GM21786 (cell line): ENCODE measurements around the gene LBR.

Experiments
- ATAC-seq: cut with Tn5 transposase; IDR thresholded peaks from one replicate; pipeline ENCODE4 v1.9.1; 2021; ENCODE audit not compliant: unreplicated experiment

Gene LBR

DNA sequence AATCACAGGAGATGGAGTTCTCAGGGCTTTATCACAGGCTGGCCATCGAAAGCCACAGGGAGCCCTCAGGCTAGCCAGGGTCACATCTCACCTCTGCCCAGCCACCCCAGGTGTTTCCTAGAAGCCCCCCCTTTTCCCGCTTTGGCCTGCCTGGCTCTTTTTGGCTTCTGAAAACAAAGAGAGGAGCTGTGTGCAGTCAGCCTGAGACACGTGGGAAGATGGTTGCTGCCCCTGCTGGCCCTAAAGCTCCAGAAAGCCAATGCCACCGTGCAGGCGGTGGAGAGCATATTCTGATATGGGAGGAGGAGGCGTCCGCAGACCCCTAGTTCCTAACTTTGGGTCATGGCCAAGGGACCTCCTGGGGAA, 18.7 kb upstream of the LBR start:
- no peak for ATAC-seq

DNA sequence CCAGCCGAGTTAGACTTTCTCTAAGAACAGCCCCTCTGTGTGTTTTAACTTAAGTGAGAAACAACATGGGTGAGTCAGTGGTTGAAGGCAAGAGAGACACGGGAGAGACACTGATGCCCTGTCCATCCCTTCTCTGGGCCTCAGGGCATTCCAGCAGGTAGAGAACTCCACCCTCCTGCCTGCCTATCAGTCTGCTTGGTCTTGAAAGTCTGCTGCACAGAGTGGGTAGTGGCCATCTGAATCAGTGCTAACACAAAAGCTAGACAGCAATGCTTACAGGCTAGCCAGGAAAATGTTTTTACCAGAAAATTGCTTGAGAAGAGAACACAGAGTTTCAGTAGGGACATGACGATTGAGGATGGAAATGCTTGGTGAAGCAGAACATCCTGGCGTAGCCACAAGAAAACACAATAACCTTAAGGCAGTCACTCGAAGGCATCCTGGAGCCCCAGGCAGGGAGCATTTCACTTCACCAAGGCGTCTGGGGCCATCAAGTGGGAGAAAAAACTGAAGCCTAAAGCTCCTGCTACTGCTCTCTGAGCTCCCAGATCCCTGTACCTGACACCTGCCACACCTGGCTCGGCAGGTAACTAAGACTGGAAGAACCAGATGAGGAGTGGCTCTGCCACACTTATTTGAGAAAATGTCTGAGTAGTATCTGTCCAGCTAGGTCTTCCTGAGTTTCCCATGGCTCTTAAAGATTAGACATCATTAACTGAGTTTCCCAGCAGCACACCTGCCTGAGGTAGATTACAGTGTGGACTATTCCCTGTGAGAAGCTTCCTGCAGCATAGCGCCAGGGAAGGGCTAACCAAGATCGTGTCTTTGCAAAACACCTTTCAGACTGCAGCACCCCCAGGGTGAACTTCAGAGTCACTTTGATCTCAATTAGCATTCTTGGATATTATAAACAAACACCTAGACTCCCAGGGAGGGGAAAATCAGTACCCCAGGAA, 18.1 kb upstream of the LBR start:
- no peak for ATAC-seq

DNA sequence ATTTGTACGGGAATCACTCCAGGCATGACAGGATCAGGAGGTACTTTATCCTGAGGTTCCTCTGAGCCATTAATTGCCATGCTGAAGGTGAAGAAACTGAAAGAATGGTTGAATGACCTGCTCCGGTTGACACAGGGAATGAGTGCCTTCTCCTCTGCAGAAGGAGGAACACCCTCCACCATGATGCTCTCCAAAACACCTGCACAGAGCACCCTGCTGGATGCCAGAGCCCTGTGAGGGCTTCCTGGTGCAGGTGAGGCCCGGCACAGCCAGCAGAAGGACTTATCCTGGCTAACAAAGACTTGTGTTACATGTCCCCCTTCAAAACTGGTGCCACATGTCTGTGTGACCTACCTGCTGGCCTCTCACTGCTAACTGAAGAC, 14.3 kb upstream of the LBR start:
- ATAC-seq = no peak

DNA sequence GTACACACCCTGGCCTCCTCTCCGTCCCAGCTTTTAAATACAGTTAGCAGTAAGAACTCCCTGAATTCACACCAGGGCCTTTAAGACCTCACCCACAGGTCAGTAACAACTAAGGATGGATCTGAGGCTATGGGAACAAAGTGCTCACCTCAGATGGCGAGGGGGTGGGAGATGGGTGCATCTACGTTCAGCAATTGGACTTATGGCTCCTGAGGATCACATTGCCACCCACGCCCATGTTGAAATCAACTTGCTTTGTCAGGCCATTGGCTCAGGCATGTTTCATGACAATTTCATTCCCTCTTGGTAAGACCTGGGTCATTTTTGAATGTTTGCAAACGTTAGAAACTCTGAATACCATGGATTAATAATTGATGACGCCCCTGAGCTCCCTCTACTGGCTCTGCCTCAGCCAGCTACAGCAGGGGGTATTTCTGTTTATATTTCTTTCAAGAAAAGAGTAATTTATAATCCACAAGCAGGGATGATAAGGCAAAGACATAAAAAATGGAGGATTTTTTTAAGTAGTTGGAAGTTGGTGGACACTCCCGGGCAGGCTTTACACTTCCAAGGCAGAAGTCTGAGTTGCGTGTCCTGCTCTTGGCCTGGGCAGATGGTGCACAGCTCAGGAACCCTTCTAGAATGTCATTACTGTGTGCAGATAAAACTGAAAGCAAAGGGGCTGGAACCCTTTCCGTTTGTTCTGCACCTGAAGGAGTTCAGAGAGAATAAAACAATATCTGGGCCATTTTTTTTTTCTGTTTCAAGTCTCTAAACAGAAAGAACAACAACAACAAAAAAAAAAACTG, 13.7 kb upstream of the LBR start:
- peak; percentile 48 for ATAC-seq

DNA sequence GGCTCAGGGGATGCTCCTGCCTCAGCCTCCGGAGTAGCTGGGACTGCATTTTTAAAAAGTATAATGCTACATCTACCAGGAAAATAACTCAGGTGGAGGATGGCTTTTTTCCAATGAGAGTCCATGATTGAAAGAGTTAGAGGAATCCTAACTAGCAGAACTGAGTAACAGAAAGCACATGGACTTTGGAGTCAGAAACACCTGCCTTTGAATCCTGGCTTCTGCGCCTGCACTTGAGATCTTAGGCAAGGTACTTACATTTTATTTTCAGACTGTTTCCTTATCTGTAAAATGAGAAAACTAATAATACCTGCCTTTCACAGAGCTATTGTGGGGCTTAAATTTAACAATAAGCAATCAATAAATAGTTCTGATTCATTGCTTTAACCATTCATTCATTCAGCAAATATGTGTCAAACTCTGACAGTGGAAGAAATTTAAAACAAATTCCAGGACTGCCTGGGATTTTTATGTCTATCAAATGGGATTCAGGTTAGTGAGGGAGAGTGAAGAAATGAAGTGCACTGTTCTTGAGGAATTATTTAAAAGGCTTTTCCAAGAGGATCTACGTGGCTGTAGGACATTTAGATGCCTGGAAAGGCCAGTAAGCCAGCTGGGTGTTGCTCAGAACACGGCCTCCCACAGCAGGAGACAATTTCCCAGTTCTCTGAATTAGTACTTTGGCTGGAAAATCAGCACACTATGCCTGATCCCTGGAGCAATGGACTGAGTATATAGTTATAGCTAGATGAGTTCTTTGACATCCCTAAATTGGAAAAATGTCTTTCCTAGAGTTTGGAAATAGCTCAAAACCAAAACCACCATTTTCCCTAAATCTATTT, 12.8 kb upstream of the LBR start:
- no peak for ATAC-seq

DNA sequence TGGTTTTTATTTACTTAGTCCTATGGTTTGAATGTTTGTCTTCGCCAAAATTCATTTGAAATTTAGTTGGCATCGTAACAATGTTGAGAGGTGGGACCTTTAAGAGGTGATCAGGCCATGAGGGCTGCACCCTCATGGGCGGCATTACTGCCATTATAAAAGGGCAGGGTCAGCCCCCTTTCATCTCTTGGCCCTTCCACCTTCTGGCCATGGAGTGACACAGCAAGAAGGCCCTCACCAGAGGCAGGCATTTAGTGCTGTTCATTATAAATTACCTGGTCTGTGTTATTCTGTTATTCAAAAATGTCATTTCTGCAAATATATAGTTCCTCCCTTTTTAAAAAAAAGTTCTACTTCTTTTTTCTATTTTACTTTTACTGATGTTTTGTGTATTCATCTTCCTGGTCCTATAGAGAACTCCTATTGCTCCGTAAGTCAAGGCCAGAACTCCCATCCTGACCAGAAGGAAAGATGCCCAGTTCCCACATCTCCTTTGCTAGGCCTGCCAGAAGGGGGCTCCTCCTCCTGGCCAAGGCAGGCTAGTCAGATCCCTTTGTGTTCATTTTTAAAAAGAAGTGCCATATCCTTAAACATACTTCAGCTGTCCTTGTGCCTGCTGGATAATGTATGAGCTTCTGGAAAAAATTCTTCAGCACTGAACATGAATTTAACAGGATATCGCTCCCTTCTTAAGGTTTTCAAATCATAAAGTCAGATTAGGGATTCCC, 10.0 kb upstream of the LBR start:
- ATAC-seq = no peak

DNA sequence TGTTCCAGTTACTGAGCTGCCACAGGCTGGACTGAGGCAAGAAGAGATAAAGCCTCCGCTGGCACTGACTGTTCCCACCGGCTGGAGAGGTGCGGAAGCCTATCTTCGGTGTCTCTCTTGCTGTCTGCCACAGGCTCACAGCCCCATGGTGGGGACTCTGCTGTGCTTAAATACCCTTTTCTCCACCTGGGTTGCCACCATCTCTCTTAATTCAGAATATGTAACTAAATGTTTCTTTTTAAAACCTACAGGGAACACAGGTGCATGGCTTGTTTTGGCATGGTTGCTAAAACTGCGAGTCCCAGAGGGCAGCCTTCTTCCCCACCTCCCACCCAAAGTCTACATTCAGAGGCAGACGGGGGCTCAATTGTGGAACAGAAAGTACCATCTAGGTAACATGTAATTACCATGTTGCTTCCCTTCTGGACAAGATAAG, 8.1 kb upstream of the LBR start:
- ATAC-seq = peak; percentile 73

DNA sequence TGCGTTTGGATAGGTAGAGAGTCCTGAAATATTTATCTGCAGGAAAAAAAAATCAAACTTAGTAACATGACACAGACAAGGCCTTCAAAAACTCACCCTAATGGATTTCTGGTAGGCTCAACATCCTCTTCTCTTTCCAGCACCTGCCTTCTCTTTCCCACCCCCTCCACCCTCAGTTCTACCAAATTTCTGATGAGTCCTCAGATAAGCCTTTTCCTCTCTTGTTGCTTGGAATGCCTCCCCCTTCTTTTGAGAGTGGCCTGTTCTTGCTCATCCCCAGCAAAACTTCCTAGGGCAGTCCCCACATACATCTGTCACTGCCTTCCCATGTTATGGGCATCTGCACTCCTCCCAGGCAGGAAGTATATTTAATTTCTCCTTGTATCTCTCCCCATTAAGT, 7.6 kb upstream of the LBR start:
- no peak for ATAC-seq

DNA sequence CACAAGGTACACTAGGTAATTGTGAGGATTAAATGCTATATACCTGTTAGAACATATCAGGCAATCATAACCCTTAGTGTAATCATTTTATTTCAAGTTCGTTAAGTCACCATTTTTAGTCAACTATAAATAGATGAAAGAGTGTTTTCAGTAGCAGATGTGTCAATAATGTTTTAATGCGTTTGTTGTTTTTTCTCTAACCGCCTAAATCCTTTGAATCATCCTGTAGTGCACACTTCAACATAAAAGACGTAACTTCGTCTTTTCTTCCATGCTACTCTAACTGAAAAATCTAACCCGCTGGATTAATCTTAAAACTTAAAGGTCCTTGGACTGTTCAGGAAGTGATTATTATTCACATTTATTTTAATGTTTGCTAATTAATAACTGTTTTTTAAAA, 7.2 kb upstream of the LBR start:
- ATAC-seq = no peak

DNA sequence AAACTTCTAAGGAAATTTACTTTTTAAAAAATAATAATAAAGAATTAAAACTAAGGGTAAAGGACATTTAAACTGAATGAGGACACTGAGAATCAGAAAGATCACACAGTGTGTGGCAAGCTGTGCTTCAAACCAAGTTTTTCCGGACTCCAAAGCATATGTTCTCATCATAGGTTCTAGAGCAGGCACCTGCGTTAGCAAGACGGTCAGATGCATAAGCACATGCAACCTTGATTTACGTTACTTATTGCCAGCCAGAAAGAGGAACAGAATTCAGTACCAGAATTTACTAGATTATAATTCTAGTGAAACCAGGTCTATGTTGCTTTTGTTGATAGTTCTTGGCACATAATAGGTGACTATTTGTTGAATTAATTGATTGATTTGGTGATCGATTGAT, 6.2 kb upstream of the LBR start:
- ATAC-seq = no peak

DNA sequence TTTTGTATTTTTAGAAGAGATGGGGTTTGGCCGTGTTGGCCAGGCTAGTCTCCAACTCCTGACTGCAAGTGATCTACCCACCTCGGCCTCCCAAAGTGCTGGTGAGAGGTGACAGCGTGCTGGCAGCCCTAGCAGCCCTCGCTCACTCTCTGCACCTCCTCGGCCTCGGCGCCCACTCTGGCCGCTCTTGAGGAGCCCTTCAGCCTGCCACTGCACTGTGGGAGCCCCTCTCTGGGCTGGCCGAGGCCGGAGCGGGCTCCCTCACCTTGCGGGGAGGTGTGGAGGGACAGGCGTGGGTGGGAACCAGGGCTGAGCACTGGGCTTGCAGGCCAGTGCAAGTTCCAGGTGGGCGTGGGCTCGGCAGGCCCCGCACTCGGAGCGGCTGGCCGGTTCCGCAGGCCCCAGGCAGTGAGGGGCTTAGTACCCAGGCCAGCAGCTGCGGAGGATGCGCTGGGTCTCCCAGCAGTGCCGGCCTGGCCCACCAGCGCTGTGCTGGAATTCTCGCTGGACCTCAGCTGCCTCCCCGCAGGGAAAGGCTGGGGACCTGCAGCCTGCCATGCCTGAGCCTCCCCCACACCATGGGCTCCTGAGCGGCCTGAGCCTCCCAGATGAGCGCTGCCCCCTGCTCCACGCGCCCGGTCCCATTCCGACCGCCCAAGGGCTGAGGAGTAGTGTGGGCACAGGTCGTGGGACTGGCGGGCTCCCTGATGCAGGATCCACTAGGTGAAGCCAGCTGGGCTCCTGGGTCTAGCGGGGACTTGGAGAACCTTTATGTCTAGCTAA, 3.4 kb upstream of the LBR start:
- no peak for ATAC-seq

DNA sequence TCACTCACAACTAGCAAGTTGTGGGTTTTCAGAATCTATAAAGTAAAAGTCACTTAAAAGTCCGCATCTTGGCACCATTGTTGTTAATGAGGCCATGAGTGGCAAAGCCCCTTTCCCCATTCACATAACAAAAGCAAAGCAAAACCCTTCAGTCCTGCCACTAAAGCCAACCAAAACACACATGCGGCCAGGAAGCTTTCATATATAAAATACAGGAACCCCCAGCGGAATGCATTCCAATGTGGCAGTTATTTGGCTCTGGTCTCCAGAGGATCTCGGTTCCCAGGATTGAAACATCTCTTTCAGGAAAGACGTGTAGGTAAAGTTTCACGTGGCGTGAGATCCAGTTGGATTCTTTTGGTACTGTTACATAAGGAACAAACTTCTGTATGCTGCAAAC, 2.5 kb upstream of the LBR start:
- ATAC-seq = no peak

DNA sequence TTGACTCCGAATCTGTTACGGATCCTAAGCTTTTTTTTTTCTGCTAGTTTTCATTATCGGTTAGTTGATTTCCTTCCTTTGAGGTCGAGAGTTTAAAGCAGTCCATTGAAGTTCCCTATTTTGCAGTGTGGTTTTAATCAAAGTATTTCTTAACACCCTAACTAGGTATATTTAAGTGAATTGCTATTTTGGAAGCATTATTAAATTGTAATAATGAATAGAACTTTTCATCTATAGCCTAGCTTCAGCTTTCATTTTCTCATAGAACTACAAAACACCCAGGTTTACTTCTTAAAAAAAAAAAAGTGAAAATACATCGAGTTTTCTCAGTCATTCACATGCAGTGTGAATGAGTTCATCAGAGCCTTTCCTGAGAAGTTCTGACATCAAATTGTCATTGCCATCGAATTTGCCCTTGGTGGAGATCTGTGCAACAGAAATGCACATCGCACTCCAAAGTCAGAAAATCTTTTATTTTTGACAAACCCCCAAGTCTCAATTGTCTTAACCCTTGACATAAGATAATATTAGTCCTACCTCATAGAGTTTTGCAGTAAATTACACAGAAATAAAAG, 1.1 kb upstream of the LBR start:
- ATAC-seq = no peak

DNA sequence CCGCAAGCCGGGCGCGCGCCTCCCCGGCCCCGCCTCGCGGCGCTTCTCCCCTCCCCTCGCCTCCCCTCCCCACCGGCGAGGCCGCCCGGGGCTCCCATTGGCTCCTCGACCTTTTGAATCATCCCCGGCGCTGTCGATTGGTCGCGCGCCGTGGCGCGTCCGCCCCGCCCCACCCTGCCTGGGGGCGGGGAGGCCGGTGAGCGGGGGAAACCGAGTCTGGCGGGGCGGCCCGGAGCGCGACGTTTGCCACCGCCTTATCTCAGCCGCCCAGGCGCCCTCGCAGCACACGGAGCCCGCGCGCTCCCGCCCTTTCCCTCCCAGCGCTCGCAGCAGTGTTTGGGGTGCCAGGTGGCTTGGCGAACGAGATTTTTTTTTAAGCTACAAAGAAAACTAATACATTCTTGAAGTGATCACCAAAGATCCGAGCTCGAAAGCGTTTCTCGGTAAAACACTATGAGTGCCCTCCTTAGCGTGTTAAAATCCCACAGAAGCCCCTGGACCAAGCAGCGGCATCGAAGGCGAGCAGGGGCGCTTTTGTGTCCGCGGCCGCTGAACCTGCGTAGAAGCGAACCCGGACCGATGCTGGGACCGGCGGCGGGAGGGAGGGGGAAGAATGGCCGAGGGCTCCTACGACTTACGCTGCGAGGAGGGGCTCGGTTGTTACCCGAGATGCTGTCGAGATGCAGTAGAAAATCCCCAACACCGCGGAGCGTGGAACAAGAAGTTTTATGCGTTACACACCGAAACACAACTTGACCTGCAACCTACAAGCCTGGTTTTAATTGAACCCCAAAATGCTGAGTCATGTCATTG, 436 bp upstream of the LBR start:
- ATAC-seq = peak; percentile 89

DNA sequence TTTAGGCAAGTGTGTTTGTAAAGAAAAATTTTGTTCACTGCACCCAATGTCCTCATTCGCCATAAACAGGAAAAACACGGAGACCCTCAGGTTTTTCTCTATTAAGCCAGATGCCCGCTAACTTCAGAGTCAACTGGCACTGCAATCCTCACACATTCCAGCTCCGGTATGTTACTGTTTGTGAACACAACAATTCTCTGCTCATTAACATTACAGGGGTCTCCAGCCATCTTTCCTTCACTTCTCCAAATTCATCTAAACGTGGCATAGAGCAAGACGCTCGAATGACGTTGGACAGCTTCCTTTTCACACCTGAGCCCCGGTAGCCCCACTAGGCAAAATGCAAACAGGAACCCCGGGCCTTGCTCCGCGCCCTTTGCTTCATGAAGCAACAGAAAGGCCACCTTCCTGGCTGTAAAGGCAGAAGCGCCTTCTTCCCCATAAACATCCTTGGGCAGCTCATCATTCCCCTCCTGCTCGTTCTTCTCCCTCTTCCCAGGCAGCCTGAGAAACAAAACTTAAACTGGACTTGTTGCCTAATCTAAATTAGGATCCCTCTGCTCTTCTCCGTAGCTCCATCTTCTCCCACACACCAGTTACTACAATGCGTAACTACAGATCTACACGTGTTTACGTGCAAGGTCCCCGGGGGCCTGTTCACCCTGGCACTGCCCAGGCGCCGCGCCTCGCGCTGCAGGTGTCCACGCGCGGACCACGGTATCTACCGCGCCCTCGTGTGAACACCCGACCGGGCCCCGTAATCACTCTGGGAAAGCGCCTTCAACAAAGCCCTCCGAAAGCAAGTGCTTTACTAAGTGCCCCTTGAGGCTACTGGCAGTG, 1.2 kb downstream of the LBR start:
- ATAC-seq = no peak

DNA sequence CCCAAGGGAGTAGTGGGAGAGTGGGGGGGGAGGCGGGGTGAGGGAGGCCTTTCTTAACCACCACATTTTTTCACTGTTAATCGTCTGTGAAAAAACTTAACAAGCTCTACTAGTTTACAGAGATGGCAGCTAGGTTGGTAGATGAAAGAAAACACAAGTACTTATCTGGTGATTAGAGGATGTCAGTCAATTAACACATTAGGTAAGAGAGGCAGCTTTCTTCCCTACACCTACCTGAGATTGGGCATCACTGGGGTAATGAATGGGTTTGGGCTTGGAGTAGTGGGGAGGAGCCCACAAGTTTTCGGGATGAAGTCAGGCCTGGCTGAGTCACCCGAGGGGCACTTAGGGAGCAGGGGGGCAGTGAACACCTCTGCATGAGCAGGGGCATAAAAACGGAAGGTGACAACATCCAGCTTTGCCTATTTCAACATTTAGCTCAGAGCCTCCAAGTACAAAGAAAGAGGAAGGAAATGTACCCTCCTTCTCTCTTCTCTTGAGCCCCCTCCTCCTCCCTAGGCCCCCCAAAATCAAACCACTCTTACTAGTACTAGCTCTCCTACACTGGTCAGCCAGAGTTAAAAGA, 2.5 kb downstream of the LBR start:
- ATAC-seq = no peak

DNA sequence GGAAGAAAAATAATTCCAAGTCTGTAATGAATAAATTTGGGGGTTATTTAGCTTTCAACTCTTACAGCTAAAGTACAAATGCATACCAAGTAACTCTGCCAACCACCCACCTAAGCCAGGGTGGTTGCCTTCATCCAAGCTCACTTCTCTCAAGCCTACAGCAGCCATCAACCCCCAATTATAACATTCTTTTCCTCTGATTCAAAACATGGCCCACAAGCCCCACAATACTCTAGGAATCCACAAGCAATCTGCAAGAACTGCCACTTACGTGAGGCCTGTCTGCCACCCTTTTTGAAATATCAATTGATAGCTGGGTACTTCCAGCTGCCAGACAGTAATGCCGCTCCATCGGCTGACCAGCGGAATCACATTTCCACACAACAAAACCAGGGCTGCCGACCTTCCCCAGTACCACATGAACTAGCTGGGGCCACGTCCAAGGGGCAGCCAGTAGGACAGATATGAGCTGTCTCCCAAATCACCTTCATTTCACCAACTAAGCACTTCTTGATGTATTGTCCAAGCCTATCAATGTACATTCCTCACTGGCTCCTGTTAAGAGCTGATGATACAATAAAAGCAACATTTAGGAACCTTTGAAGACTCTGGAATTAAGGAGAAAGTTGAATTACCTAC, 3.2 kb downstream of the LBR start:
- no peak for ATAC-seq
